ENCODE data around the gene DUSP1. TPM values are rescaled to one million over a fixed set of nuclear protein-coding genes. Genes with fewer than 3 reads are reported as not detected.

The DUSP1 gene
- total and polyA plus RNA-seq, 2 experiments from 2014 or later, result 547 to 583 TPM

DNA sequence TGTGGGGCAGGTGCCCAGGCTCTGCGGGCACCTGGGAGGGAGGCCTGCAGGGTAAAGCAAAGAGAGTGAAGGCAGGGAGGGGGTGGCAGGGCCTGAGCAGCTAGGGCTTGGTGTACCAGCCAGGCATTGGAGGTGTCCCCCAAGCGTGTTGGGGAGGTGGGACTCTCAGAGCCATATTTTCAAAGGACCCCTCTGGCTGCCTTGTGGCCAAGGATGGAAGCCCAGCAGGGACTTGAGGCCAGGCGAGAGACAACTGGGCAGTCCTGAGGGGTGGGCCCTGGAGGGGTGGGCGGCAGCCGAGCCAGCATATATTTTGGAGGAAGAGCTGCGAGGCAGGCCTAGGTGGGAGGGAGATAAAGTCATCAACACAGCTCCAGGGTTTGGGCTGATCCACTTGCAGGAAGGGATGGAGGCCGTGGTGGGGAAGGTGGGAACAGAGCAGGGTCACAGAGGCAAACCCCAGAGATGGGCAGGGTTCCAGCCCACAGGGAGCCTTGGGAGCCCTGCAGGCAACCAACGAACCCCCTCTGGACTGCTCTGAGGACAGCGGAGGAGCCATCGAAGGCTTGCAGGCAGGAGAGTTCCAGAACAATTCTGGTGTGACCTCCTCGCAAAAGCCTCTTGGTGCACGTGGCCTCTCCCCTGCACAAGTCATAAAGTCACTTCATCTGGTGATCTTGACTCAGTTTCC lies 35.7 kb downstream of the DUSP1 start:
- H3K27ac ChIP-seq, result peak overlapping the region; percentile 13
- H2AFZ ChIP-seq, result no peak overlapping the region
- H3K27me3 ChIP-seq, result no peaks in the 10 kb centered on the region
- no peak overlapping the region for H3K4me3 ChIP-seq
- no peaks in the 10 kb centered on the region for H3K79me2 ChIP-seq
- H3K9me2 ChIP-seq (replicated peaks; ENCODE audit: insufficient read depth), result no peaks in the 10 kb centered on the region
- no peak for TF ChIP-seq EZH2phosphoT487 (IDR thresholded peaks at IDR 0.05; ENCODE audit: low read depth, severe bottlenecking, unreplicated experiment)
- TF ChIP-seq, protein P1, sequence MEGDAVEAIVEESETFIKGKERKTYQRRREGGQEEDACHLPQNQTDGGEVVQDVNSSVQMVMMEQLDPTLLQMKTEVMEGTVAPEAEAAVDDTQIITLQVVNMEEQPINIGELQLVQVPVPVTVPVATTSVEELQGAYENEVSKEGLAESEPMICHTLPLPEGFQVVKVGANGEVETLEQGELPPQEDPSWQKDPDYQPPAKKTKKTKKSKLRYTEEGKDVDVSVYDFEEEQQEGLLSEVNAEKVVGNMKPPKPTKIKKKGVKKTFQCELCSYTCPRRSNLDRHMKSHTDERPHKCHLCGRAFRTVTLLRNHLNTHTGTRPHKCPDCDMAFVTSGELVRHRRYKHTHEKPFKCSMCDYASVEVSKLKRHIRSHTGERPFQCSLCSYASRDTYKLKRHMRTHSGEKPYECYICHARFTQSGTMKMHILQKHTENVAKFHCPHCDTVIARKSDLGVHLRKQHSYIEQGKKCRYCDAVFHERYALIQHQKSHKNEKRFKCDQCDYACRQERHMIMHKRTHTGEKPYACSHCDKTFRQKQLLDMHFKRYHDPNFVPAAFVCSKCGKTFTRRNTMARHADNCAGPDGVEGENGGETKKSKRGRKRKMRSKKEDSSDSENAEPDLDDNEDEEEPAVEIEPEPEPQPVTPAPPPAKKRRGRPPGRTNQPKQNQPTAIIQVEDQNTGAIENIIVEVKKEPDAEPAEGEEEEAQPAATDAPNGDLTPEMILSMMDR (IDR thresholded peaks at IDR 0.05; ENCODE audit: poor library complexity), result no peak
- no peak for TF ChIP-seq EZH2 (IDR thresholded peaks at IDR 0.05; ENCODE audit: borderline replicate concordance)
- peaks cover 35% of the 10 kb centered on the region for H3K4me1 ChIP-seq (ENCODE audit: insufficient read depth)
- H4K20me1 ChIP-seq (ENCODE audit: insufficient read depth, poor library complexity, severe bottlenecking), result no peaks in the 10 kb centered on the region
- no peaks in the 10 kb centered on the region for H3K9me3 ChIP-seq (ENCODE audit: low read depth)
- H3K4me2 ChIP-seq, result peak overlapping the region; percentile 61
- DNase-seq (ENCODE audit: low spot score), result no peak
- 94% methylated on average over 10 of the region's 12 CpGs for WGBS (ENCODE audit: low lambda C conversion rate, missing lambda C conversion rate)
- no peaks in the 10 kb centered on the region for H3K36me3 ChIP-seq (replicated peaks; ENCODE audit: insufficient read depth, low read depth)

GRCh38 chr5:172733974-172734346 lies 37.0 kb downstream of the DUSP1 start:
- H3K4me3 ChIP-seq, result no peak overlapping the region
- DNase-seq (ENCODE audit: low spot score), result no peak

GRCh38 chr5:172733131-172733973 lies 37.6 kb downstream of the DUSP1 start:
- Histone ChIP-seq H4K20me1 (ENCODE audit: insufficient read depth, poor library complexity, severe bottlenecking) (no peaks in the 10 kb centered on the region), H3K9me3 (ENCODE audit: low read depth) (no peaks in the 10 kb centered on the region), H3K27me3 (no peaks in the 10 kb centered on the region), H3K4me3 (no peak overlapping the region), H2AFZ (no peak overlapping the region), H3K27ac (peak overlapping the region; percentile 97), H3K79me2 (no peaks in the 10 kb centered on the region), H3K9me2 (replicated peaks; ENCODE audit: insufficient read depth) (no peaks in the 10 kb centered on the region), H3K4me1 (ENCODE audit: insufficient read depth) (peaks cover 35% of the 10 kb centered on the region), H3K36me3 (replicated peaks; ENCODE audit: insufficient read depth, low read depth) (no peaks in the 10 kb centered on the region), H3K4me2 (peak overlapping the region; percentile 46)
- TF ChIP-seq EZH2phosphoT487 (IDR thresholded peaks at IDR 0.05; ENCODE audit: low read depth, severe bottlenecking, unreplicated experiment), result no peak
- TF ChIP-seq, protein P1 (IDR thresholded peaks at IDR 0.05; ENCODE audit: poor library complexity), result no peak
- no peak for TF ChIP-seq EZH2 (IDR thresholded peaks at IDR 0.05; ENCODE audit: borderline replicate concordance)
- WGBS (ENCODE audit: low lambda C conversion rate, missing lambda C conversion rate), result 49% methylated on average over 17 of the region's 17 CpGs
- peak; percentile 88 for DNase-seq (ENCODE audit: low spot score)

More at GRCh38 chr5:172733974-172734346, 37.0 kb downstream of the DUSP1 start:
- Histone ChIP-seq H3K4me1 (ENCODE audit: insufficient read depth) (peaks cover 35% of the 10 kb centered on the region), H4K20me1 (ENCODE audit: insufficient read depth, poor library complexity, severe bottlenecking) (no peaks in the 10 kb centered on the region), H3K36me3 (replicated peaks; ENCODE audit: insufficient read depth, low read depth) (no peaks in the 10 kb centered on the region), H3K4me2 (peak overlapping the region; percentile 30), H3K79me2 (no peaks in the 10 kb centered on the region), H3K9me2 (replicated peaks; ENCODE audit: insufficient read depth) (no peaks in the 10 kb centered on the region), H3K27me3 (no peaks in the 10 kb centered on the region), H2AFZ (no peak overlapping the region), H3K27ac (peak overlapping the region; percentile 97), H3K9me3 (ENCODE audit: low read depth) (no peaks in the 10 kb centered on the region)
- no peak for TF ChIP-seq EZH2phosphoT487 (IDR thresholded peaks at IDR 0.05; ENCODE audit: low read depth, severe bottlenecking, unreplicated experiment)
- no peak for TF ChIP-seq EZH2 (IDR thresholded peaks at IDR 0.05; ENCODE audit: borderline replicate concordance)
- 50% methylated on average over 3 of the region's 4 CpGs for WGBS (ENCODE audit: low lambda C conversion rate, missing lambda C conversion rate)

Data from hepatocyte (in vitro differentiated cells).